Upper lobe of right lung (tissue), 1 donor: ENCODE results near the gene RBAK. TPM values are rescaled to one million over a fixed set of nuclear protein-coding genes. Genes with fewer than 3 reads are reported as not detected.
"Not testable (repeated sequence)": the region's sequence is repeated elsewhere in the genome, so short reads cannot be mapped to it uniquely, and the experiment has no call there.

Experiments used
- ATAC-seq: fragments of 200-7000 bp; cut with Tn5 transposase; one replicate; pipeline ENCODE4 v1.9.1; 2020; ENCODE audit warnings: mild to moderate bottlenecking, moderate library complexity
- DNase-seq: peaks from one replicate; pipeline ENCODE4 v3.0.0-alpha.2; 2020
- H3K27ac ChIP-seq: fragments of 200-600 bp; one replicate; pipeline ENCODE4 v1.8.0; 2022
- H3K27me3 ChIP-seq: fragments of 200-600 bp; one replicate; pipeline ENCODE4 v1.8.0; 2022; ENCODE audit warnings: mild to moderate bottlenecking
- H3K36me3 ChIP-seq: fragments of 200-600 bp; one replicate; pipeline ENCODE4 v1.8.0; 2022
- H3K4me1 ChIP-seq: fragments of 200-600 bp; one replicate; pipeline ENCODE4 v1.8.0; 2022
- H3K4me3 ChIP-seq: fragments of 200-600 bp; one replicate; pipeline ENCODE4 v1.8.0; 2022; ENCODE audit warnings: mild to moderate bottlenecking
- H3K9me3 ChIP-seq: fragments of 200-600 bp; one replicate; pipeline ENCODE4 v1.8.0; 2022
- intact Hi-C: fragments of 100-400 bp; cut with DNase I; formaldehyde crosslinking; loops from one replicate; pipeline ENCODE4 v1.11.0; 2022
- total RNA-seq: library from RNA; stranded (reverse); fragmentation: NEBNext Ultra II Directional; extraction: Animal tissue kit (Norgen Biotek cat#: 25700); gene quantifications from one replicate; pipeline ENCODE4 v1.2.1, GENCODE V29; 2021
- TF ChIP-seq, protein P1 (sequence below): fragments of 200-600 bp; IDR thresholded peaks from one replicate; pipeline ENCODE4 v1.8.0; 2022; ENCODE audit warnings: antibody characterized with exemption
- donor health status: DM: no; HTN: yes; CAD: no; lungs with severe emphysema.

RBAK gene
- total RNA-seq, 1 donor from 2014 or later: 9.8 TPM

DNA sequence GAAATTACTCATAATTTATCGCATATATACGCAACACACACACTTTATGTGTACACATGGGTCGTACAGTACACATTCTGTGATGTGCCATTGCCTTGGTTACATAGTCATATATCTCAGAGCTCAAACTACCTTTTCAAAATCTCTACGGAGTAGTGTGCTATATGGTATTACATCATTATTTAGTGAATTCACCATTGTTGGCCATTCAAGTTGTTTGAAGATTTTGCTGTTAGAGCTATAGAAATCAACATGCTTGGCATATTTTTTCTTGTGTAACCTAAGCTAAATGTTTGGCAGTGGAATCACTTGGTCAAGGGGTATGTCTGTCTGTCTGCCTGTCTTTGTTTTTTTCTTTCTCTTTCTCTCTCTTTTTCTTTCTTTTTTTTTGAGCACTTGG lies 44.7 kb upstream of the RBAK start:
- H3K4me1 ChIP-seq: no peaks in the 10 kb centered on the region
- ATAC-seq (no peak), DNase-seq (no peak)
- TF ChIP-seq, protein P1, sequence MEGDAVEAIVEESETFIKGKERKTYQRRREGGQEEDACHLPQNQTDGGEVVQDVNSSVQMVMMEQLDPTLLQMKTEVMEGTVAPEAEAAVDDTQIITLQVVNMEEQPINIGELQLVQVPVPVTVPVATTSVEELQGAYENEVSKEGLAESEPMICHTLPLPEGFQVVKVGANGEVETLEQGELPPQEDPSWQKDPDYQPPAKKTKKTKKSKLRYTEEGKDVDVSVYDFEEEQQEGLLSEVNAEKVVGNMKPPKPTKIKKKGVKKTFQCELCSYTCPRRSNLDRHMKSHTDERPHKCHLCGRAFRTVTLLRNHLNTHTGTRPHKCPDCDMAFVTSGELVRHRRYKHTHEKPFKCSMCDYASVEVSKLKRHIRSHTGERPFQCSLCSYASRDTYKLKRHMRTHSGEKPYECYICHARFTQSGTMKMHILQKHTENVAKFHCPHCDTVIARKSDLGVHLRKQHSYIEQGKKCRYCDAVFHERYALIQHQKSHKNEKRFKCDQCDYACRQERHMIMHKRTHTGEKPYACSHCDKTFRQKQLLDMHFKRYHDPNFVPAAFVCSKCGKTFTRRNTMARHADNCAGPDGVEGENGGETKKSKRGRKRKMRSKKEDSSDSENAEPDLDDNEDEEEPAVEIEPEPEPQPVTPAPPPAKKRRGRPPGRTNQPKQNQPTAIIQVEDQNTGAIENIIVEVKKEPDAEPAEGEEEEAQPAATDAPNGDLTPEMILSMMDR: no peak
- intact Hi-C loops: no loop called here
- H3K36me3 ChIP-seq: peaks cover 22% of the 10 kb centered on the region
- H3K27ac ChIP-seq: no peak overlapping the region
- no peaks in the 10 kb centered on the region for H3K9me3 ChIP-seq
- H3K27me3 ChIP-seq: no peaks in the 10 kb centered on the region
- H3K4me3 ChIP-seq: no peak overlapping the region

DNA sequence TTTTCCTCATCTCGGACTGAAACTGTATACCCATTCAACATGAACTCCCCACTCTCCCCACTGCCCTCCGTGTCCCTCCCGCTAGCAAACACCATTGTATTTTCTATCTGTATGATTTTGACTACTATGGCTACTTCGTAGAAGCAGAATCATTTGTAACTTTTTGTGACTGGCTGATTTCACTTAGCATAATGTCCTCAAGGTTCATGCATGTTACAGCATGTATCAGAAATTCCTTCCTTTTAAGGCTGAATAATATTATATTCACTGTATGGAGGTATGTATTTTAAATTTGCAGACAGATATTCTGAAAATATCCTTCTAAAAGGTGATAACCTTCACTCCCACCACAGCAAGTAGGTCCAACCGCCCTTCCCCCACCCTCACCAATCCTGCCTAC lies 43.7 kb upstream of the RBAK start:
- Histone ChIP-seq H3K36me3 (peaks cover 13% of the 10 kb centered on the region), H3K9me3 (no peaks in the 10 kb centered on the region), H3K4me3 (no peak overlapping the region), H3K27me3 (no peaks in the 10 kb centered on the region), H3K4me1 (no peaks in the 10 kb centered on the region), H3K27ac (no peak overlapping the region)
- TF ChIP-seq, protein P1: no peak
- intact Hi-C loops: no loop called here
- DNase-seq (no peak), ATAC-seq (no peak)

DNA sequence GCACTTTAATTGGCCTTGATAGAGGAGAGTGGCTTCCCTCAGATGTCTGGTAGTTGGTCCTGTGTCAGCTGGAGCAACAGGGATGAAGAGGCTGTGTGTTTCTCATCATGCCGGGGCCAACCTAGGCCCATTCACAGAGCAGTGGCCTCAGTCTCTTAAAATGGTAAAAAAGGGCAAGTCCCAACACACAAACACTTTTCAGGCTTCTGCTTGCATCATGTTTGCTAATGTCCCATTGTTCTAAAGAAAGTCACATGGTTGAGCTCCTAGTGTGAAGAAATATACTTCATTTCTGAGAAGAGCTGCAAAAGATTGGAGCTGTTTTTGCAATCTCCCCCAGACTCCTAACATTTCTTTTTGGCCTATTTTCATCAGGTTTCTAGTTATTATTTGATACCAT lies 40.6 kb upstream of the RBAK start:
- intact Hi-C loops: no loop called here

DNA sequence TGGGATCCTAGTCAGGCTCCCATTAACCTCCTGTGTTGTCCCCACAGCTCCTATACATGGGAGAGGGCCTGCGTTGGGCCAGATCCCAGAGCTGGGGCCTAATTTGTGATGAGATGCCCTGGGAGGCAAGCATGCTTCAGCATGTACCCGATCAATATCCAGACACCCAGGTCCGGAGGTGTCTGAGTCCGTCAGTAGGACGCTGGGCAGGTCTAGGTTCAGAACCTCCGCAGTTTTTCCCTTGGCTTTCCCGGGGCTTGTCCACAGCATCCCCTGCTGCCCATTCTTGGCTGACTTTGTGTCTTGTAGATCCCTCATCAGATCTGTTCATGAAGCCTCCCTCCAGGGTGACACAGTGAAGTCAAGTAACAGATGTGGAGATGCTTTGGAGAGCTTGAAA lies 32.7 kb upstream of the RBAK start:
- Histone ChIP-seq H3K4me1 (no peaks in the 10 kb centered on the region), H3K4me3 (no peak overlapping the region), H3K36me3 (no peaks in the 10 kb centered on the region), H3K9me3 (no peaks in the 10 kb centered on the region), H3K27me3 (no peaks in the 10 kb centered on the region), H3K27ac (no peak overlapping the region)
- TF ChIP-seq, protein P1: no peak
- intact Hi-C loops: no loop called here
- DNase-seq (no peak), ATAC-seq (no peak)

More for the DNA sequence above, 40.6 kb upstream of the RBAK start:
- no peak for DNase-seq
- Histone ChIP-seq H3K27me3 (no peaks in the 10 kb centered on the region), H3K36me3 (no peaks in the 10 kb centered on the region), H3K4me3 (no peak overlapping the region), H3K27ac (no peak overlapping the region), H3K9me3 (no peaks in the 10 kb centered on the region), H3K4me1 (no peaks in the 10 kb centered on the region)
- TF ChIP-seq, protein P1: no peak
- no peak for ATAC-seq

DNA sequence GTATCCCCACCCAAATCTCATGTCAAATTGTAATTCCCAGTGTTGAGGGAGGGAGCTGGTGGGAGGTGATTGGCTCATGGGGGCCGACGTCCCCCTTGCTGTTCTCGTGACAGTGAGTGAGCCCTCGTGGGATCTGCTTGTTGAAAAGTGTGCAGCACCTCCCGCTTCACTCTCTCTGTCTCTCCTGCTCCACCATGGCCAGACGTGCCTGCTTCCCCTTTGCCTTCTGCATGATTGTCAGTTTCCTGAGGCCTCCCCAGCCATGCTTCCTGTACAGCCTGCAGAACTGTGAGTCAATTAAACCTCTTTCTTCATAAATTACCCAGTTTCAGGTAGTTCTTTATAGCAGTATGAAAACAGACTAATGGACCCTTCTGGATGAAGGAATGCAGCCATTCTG lies 29.7 kb upstream of the RBAK start:
- ATAC-seq, H3K4me1 ChIP-seq, H3K27me3 ChIP-seq, intact Hi-C loops, DNase-seq, H3K4me3 ChIP-seq, H3K9me3 ChIP-seq, H3K36me3 ChIP-seq, H3K27ac ChIP-seq: not testable (repeated sequence)

DNA sequence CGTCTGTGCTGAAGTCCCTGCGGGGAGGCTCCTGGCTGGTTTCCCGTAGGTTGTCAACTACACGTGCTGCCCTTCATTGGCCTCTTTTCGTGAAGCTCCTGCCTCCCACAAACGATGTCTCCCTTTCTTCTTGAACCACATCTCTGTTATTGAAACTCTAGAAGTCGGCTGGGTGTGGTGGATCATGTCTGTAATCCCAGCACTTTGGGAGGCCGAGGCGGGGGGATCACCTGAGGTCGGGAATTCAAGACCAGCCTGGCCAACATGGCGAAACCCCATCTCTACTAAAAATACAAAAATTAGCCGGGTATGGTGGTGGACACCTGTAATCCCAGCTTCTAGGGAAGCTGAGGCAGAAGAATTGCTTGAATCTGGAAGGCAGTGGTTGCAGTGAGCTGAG lies 28.0 kb upstream of the RBAK start:
- H3K36me3 ChIP-seq, H3K27me3 ChIP-seq, ATAC-seq, DNase-seq, H3K4me3 ChIP-seq, H3K9me3 ChIP-seq, intact Hi-C loops, H3K27ac ChIP-seq, H3K4me1 ChIP-seq: not testable (repeated sequence)

DNA sequence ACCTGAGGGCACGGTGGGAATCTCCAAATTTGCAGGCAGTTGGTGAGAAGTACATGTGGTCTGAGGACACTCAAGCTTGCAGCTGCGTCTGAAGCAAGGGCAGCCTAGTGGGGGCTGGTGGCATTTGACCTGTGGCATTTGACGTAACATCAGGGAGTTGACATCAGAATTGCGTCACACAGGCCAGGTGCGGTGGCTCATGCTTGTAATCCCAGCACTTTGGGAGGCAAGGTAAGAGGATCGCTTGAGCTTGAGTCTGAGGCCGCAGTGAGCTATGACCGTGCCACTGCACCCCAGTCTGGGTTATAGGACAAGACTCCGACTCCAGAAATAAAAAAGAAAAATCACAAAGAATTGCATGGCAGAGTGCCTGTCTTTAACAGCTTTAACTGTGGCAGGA lies 25.6 kb upstream of the RBAK start:
- no peak for ATAC-seq
- no peaks in the 10 kb centered on the region for H3K36me3 ChIP-seq
- H3K4me1 ChIP-seq: no peaks in the 10 kb centered on the region
- no peaks in the 10 kb centered on the region for H3K9me3 ChIP-seq
- TF ChIP-seq, protein P1: no peak
- no peak overlapping the region for H3K27ac ChIP-seq
- DNase-seq: no peak
- intact Hi-C loops: no loop called here
- H3K4me3 ChIP-seq: no peak overlapping the region
- no peaks in the 10 kb centered on the region for H3K27me3 ChIP-seq

DNA sequence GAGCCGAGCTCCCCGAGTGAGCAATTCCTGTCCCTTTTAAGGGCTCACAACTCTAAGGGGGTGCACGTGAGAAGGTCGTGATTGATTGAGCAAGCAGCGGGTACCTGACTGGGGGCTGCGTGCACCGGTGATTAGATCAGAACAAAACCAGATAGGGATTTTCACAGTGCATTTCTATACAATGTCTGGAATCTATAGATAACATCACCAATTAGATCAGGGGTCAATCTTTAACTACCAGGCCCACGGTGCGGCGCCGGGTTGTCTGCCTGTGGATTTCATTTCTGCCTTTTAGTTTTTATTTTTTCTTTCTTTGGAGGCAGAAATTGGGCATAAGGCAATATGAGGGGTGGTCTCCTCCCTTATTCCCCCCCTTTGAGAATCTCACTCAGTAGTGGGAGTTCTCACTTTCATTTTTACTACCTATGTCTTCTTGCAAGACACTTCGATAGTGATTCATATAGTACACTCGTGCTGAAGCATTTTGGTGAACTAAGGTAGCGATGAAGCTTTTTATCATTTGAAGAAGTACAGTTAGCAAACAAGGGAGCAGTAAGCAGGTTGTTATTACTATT lies 24.6 kb upstream of the RBAK start:
- H3K36me3 ChIP-seq, H3K4me3 ChIP-seq, ATAC-seq, intact Hi-C loops, H3K4me1 ChIP-seq, H3K27ac ChIP-seq, H3K9me3 ChIP-seq, H3K27me3 ChIP-seq, DNase-seq: not testable (repeated sequence)

DNA sequence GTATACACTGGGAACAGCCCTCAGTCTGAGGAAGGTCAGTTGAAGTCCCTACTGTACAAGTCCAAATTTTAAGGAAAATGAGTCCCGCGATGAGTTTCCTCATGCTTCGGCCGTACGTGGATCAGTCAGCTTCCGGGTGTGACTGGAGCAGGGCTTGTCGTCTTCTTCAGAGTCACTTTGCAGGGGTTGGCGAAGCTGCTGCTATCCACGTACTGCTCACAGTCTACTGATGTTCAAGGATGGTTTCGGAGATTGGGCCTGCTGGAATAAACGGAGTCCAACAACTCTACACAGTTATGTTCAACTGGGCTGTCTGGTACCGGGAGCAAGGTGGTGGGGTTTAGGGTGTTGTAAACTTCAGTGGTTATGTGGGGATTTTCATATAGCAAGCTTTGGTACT lies 22.0 kb upstream of the RBAK start:
- H3K27ac ChIP-seq, intact Hi-C loops, H3K27me3 ChIP-seq, H3K4me1 ChIP-seq, H3K36me3 ChIP-seq, ATAC-seq, DNase-seq, H3K9me3 ChIP-seq, H3K4me3 ChIP-seq: not testable (repeated sequence)
